ENCODE measurements around the gene IRX2.

DNA sequence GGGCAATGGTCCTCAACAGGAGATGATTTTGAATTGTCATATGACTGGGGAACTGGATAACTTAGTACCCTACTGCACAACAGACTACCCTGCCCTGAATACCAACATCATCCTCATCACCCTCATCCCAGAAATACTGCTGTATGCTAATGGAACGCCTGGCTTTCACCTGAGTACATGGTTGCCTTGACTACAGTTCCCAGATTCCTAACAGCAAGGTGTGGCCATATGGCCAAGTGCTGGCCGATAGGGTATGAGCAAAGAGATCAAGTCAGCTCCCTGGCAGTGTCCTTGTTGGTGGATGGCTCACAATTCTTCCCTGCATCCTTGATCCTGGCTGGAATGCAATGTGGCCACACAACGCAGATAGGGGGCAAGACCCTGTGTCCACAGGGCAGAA is 31.2 kb upstream of the IRX2 start:
- TF ChIP-seq, protein P1, sequence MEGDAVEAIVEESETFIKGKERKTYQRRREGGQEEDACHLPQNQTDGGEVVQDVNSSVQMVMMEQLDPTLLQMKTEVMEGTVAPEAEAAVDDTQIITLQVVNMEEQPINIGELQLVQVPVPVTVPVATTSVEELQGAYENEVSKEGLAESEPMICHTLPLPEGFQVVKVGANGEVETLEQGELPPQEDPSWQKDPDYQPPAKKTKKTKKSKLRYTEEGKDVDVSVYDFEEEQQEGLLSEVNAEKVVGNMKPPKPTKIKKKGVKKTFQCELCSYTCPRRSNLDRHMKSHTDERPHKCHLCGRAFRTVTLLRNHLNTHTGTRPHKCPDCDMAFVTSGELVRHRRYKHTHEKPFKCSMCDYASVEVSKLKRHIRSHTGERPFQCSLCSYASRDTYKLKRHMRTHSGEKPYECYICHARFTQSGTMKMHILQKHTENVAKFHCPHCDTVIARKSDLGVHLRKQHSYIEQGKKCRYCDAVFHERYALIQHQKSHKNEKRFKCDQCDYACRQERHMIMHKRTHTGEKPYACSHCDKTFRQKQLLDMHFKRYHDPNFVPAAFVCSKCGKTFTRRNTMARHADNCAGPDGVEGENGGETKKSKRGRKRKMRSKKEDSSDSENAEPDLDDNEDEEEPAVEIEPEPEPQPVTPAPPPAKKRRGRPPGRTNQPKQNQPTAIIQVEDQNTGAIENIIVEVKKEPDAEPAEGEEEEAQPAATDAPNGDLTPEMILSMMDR (IDR thresholded peaks at IDR 0.05; ENCODE audit: poor library complexity, severe bottlenecking): no peak
- TF ChIP-seq EZH2 (IDR thresholded peaks at IDR 0.05; ENCODE audit: borderline replicate concordance, insufficient read depth, low read length, poor library complexity, severe bottlenecking) (no peak), POLR2AphosphoS5 (IDR thresholded peaks at IDR 0.05) (no peak), TAF1 (IDR thresholded peaks at IDR 0.05; ENCODE audit: low read depth) (no peak), SMC3 (conservative IDR thresholded peaks at IDR 0.05; ENCODE audit: poor library complexity) (no peak), MXI1 (conservative IDR thresholded peaks at IDR 0.05; ENCODE audit: poor library complexity, severe bottlenecking) (no peak), EP300 (conservative IDR thresholded peaks at IDR 0.05; ENCODE audit: poor library complexity, severe bottlenecking) (no peak), RAD21 (conservative IDR thresholded peaks at IDR 0.05) (no peak)
- TF ChIP-seq, protein P2, sequence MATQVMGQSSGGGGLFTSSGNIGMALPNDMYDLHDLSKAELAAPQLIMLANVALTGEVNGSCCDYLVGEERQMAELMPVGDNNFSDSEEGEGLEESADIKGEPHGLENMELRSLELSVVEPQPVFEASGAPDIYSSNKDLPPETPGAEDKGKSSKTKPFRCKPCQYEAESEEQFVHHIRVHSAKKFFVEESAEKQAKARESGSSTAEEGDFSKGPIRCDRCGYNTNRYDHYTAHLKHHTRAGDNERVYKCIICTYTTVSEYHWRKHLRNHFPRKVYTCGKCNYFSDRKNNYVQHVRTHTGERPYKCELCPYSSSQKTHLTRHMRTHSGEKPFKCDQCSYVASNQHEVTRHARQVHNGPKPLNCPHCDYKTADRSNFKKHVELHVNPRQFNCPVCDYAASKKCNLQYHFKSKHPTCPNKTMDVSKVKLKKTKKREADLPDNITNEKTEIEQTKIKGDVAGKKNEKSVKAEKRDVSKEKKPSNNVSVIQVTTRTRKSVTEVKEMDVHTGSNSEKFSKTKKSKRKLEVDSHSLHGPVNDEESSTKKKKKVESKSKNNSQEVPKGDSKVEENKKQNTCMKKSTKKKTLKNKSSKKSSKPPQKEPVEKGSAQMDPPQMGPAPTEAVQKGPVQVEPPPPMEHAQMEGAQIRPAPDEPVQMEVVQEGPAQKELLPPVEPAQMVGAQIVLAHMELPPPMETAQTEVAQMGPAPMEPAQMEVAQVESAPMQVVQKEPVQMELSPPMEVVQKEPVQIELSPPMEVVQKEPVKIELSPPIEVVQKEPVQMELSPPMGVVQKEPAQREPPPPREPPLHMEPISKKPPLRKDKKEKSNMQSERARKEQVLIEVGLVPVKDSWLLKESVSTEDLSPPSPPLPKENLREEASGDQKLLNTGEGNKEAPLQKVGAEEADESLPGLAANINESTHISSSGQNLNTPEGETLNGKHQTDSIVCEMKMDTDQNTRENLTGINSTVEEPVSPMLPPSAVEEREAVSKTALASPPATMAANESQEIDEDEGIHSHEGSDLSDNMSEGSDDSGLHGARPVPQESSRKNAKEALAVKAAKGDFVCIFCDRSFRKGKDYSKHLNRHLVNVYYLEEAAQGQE (IDR thresholded peaks at IDR 0.05; ENCODE audit: borderline replicate concordance): no peak

Data from neural cell (in vitro differentiated cells).